ENCODE measurements around the gene DLG3.

The DLG3 gene

GRCh38 chrX:70479247-70479921 lies 34.7 kb downstream of the DLG3 start:
- peaks cover 11% of the 10 kb centered on the region for H3K4me1 ChIP-seq (ENCODE audit: low read depth, poor library complexity, severe bottlenecking)

DNA sequence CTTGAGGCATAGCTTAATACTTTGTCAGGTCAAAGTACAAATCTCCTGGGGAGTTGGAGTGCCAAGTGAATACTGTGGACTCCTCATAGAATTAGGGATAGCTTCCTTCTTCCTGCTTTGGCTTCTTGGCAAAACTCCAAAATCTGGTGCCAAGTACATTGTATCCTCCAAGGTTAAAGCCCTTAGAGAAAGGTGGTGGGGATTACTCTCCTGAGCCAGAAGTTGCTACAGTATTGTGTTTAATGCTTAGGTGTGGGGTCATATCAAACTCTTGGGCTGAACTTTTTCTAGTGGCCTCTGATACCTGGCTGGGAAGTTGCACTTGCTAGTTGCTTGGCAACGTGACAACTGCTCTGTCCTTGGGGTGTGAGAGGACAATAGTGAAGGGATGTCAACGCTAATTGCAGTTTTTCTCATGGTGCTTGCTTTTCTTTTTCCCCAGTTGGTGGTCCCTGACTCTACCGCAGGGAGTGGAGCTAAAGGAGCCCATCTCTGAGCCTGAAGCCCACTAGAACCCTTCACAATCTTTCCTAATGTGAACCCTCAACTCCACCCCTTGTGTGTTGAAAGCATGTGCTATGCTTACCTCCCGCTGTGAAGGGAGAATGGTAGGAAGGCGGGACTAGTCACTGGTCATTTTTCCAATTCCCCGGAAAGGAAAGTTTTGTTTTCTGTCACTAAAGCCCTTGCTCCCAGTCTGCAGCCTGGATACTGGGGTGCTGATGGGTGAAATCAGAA lies 35.5 kb downstream of the DLG3 start:
- H3K27ac ChIP-seq: no peak overlapping the region
- H3K36me3 ChIP-seq (ENCODE audit: insufficient read depth): no peaks in the 10 kb centered on the region
- H3K79me2 ChIP-seq (ENCODE audit: insufficient read depth, low read depth): no peaks in the 10 kb centered on the region
- H3K27me3 ChIP-seq (ENCODE audit: insufficient read depth, low read depth): no peaks in the 10 kb centered on the region
- H3K4me3 ChIP-seq (IDR thresholded peaks at IDR 0.05; ENCODE audit: insufficient read depth, low read depth, low read length): no peak overlapping the region
- TF ChIP-seq, protein P1, sequence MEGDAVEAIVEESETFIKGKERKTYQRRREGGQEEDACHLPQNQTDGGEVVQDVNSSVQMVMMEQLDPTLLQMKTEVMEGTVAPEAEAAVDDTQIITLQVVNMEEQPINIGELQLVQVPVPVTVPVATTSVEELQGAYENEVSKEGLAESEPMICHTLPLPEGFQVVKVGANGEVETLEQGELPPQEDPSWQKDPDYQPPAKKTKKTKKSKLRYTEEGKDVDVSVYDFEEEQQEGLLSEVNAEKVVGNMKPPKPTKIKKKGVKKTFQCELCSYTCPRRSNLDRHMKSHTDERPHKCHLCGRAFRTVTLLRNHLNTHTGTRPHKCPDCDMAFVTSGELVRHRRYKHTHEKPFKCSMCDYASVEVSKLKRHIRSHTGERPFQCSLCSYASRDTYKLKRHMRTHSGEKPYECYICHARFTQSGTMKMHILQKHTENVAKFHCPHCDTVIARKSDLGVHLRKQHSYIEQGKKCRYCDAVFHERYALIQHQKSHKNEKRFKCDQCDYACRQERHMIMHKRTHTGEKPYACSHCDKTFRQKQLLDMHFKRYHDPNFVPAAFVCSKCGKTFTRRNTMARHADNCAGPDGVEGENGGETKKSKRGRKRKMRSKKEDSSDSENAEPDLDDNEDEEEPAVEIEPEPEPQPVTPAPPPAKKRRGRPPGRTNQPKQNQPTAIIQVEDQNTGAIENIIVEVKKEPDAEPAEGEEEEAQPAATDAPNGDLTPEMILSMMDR (conservative IDR thresholded peaks at IDR 0.05; ENCODE audit: low read depth, low read length): no peak
- no peak overlapping the region for H3K9ac ChIP-seq
- peaks cover 6% of the 10 kb centered on the region for H3K4me1 ChIP-seq (ENCODE audit: low read depth, poor library complexity, severe bottlenecking)
- no peak overlapping the region for H2AFZ ChIP-seq (ENCODE audit: low read depth)
- H4K20me1 ChIP-seq (ENCODE audit: insufficient read depth): no peaks in the 10 kb centered on the region
- H3K4me2 ChIP-seq: no peak overlapping the region

More at GRCh38 chrX:70479247-70479921, 34.7 kb downstream of the DLG3 start:
- no peaks in the 10 kb centered on the region for H3K36me3 ChIP-seq (ENCODE audit: insufficient read depth)
- TF ChIP-seq, protein P1 (conservative IDR thresholded peaks at IDR 0.05; ENCODE audit: low read depth, low read length): no peak
- no peaks in the 10 kb centered on the region for H4K20me1 ChIP-seq (ENCODE audit: insufficient read depth)
- no peaks in the 10 kb centered on the region for H3K27me3 ChIP-seq (ENCODE audit: insufficient read depth, low read depth)
- no peaks in the 10 kb centered on the region for H3K79me2 ChIP-seq (ENCODE audit: insufficient read depth, low read depth)
- H3K27ac ChIP-seq: no peak overlapping the region
- no peak overlapping the region for H3K4me3 ChIP-seq (IDR thresholded peaks at IDR 0.05; ENCODE audit: insufficient read depth, low read depth, low read length)
- no peak overlapping the region for H2AFZ ChIP-seq (ENCODE audit: low read depth)
- no peak overlapping the region for H3K4me2 ChIP-seq
- no peak overlapping the region for H3K9ac ChIP-seq

DNA sequence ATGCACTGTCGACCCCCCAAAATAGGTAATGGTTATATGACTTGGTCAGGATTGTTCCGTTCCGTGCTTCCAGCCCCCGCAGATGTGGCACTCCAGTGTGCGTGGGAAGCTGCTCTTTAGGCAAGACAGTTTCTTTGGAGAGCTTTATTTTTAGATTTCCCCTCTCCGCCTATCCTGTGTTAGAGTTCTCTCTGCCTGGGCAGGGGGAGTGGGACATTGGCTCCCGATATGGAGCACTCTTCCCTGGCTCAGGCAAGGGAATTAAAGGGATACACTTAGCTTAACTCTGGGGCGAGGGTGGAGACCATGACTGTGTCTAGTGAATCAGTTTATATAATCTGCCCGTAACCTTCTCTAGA lies 36.0 kb downstream of the DLG3 start:
- Histone ChIP-seq H3K27ac (no peak overlapping the region), H3K4me2 (no peak overlapping the region), H3K36me3 (ENCODE audit: insufficient read depth) (no peaks in the 10 kb centered on the region)

GRCh38 chrX:70481471-70482270 lies 37.0 kb downstream of the DLG3 start:
- Histone ChIP-seq H3K4me1 (ENCODE audit: low read depth, poor library complexity, severe bottlenecking) (no peaks in the 10 kb centered on the region), H2AFZ (ENCODE audit: low read depth) (no peak overlapping the region), H3K36me3 (ENCODE audit: insufficient read depth) (no peaks in the 10 kb centered on the region), H3K4me2 (no peak overlapping the region), H3K27ac (no peak overlapping the region), H3K79me2 (ENCODE audit: insufficient read depth, low read depth) (no peaks in the 10 kb centered on the region), H3K27me3 (ENCODE audit: insufficient read depth, low read depth) (no peaks in the 10 kb centered on the region), H3K9ac (no peak overlapping the region), H4K20me1 (ENCODE audit: insufficient read depth) (no peaks in the 10 kb centered on the region), H3K4me3 (IDR thresholded peaks at IDR 0.05; ENCODE audit: insufficient read depth, low read depth, low read length) (no peak overlapping the region)
- TF ChIP-seq, protein P1 (conservative IDR thresholded peaks at IDR 0.05; ENCODE audit: low read depth, low read length): no peak

More for the DNA sequence above, 36.0 kb downstream of the DLG3 start:
- Histone ChIP-seq H3K79me2 (ENCODE audit: insufficient read depth, low read depth) (no peaks in the 10 kb centered on the region), H3K4me3 (IDR thresholded peaks at IDR 0.05; ENCODE audit: insufficient read depth, low read depth, low read length) (no peak overlapping the region), H3K27me3 (ENCODE audit: insufficient read depth, low read depth) (no peaks in the 10 kb centered on the region), H2AFZ (ENCODE audit: low read depth) (no peak overlapping the region), H3K4me1 (ENCODE audit: low read depth, poor library complexity, severe bottlenecking) (peaks cover under 1% of the 10 kb centered on the region), H4K20me1 (ENCODE audit: insufficient read depth) (no peaks in the 10 kb centered on the region), H3K9ac (no peak overlapping the region)
- TF ChIP-seq, protein P1 (conservative IDR thresholded peaks at IDR 0.05; ENCODE audit: low read depth, low read length): no peak

All from KMS-11 (cell line).